GM19395 (cell line): ENCODE data around the gene MAPK4.

Source experiments
- ATAC-seq: cut with Tn5 transposase; IDR thresholded peaks from one replicate; pipeline ENCODE4 v1.9.1; 2021; ENCODE audit warnings: mild to moderate bottlenecking, moderate library complexity; ENCODE audit not compliant: unreplicated experiment

MAPK4 gene

DNA sequence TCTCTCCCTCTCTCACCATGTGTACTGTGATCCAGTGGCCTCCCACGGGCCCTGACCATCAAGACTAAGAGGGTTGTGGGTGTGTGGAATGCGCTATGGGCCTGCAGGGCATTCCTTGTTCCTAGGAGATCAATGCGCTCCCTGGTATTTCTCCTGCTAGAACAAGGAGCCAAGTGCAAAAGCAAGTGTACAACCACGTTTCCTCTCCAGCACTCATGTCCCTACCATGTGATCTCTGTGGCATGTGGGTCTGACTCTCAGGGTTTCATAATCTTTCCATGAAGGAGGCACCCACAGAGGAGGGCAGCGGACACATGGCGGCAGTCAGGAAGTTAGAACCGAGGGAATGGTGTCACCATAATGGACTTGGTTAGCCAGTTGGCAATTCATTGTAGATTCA is 91.4 kb downstream of the MAPK4 start:
- no peak for ATAC-seq

DNA sequence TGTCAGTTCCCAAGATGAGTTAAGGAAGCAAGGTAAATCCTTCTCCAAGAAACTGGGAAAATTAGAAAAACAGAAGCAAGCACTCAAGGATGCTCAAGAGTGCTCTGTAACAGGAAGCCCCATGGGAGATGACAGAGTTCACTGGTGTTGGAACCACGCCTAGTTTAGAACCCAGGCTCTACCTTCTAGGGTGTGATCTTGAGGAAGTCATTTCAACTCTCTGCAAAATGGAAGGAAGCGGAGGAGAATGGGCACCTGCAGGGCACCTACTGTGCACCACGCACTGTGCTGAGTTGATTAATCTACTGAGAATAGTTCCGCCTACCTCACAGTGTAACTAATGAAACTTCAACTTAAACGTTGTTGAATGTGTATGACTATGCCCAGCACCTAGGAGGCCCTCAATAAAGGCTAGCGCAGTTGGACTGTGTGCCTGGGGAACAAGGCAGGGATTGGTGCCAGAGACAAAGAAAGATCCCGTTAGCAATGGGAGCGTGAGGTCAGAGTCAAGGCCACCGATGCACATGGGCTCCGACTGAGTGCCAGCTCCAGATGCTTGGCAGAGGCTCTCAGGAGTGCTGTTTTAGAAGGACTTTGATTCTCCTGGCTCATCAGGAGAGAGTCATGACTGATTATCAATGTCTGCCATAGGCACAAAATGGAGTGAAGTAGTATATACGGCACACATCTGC is 93.7 kb downstream of the MAPK4 start:
- ATAC-seq, result no peak

DNA sequence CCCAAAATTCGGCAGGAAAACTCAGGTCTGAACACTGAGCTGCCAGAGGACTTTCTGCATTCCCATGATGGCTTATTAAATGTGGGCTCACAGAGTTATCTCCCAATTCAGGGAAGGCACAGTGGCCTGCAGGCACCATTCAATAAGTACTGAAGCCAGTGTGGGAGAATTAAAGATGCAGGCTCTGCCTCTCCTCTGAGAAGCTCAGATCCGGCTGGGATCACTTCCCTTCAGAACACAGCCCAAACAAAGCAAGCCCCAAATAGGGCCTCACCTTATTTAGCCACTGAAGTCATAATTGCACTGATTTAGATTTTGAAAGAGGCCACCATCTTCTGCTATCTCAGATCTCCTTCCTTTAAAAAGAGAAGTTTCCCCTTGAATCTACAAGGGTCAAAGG is 94.3 kb downstream of the MAPK4 start:
- no peak for ATAC-seq

DNA sequence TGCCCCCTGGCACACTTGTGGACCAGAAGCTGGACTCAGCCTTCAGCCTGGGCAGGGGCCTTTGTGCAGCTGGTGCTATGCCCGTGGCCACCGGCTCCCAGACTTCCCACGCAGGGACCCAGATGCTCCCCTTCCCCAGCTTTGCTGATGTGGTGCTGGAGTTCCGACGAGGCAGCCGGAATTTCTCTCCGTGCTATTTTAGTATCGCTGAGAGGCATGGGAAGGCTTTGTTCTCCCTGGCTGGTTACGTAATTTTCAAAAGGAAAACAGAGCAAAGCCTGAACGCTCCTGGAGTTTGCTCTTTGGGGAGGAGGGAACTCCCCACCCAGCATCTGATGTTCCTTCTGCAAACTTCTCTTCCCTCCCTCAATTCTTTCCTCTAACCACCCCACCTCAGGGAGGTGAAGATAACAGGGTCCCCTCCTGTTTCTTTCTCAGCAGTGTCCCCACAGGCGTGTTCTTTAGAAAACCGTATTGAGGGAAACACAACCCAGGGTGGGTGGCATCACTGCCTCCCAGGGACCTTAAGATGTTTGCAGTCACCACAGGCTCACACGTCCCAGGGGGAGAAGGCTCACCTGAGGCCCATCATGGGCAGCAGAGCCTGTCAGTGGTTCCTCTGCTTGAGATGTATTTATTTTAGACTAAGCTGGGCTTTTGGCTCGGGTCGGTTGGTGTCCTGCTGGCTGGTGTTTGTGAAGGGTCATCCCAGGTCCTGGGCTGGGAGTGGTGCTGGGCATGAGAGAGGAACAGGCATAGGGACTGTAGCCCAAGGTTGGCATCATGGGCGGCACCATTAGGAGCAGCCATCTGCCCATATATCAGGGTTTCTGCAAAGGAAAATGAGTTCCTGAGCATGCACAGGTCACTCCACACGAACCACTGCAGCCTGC is 95.0 kb downstream of the MAPK4 start:
- ATAC-seq, result no peak

DNA sequence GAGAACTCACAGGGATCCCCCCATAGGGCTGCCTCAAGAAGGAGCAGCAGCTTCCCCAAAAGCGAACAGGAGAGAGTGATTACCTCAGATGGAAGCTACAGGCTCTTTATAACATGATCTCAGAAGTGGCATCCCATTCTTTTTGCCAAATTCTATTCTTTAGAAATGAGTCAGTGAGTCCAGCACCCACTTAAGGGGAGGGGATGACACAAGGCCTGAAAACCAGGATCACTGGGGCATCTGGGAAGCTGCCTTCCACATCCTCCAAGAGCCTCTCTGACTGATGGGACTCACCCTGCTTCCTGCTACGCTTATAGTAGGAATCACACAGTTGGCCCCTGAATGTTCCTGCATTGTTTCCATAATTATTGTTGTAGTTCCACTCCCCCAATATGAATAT is 96.5 kb downstream of the MAPK4 start:
- no peak for ATAC-seq

DNA sequence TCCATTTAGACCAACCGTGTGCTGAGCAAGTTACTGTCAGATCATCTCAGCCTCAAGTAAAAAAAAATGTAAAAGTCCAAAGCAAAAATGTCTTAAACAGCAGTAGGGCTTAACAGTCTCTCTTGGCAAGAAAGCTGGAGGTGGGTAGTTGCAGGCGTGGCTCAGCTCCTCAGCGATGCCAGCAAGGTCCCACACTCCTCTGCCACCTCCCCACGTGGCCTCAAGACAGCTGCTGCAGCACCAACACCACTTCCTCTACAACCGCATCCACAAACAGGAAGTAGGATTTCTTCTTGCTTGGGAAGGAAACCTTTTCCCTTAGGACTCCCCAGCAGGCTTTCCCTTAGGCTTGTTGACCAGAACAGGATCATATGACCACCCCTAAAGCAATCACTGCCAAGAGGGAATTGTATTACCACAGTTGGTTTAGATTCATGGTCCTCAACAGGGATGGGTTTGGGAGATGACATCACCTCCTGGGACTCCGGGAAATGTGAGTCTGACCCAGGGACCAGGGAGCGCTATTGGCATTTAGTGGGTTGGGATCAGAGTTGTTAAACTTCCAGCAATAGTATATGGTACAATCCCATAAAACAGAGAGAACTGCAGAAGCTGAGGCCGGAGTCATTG is 97.1 kb downstream of the MAPK4 start:
- ATAC-seq, result no peak

DNA sequence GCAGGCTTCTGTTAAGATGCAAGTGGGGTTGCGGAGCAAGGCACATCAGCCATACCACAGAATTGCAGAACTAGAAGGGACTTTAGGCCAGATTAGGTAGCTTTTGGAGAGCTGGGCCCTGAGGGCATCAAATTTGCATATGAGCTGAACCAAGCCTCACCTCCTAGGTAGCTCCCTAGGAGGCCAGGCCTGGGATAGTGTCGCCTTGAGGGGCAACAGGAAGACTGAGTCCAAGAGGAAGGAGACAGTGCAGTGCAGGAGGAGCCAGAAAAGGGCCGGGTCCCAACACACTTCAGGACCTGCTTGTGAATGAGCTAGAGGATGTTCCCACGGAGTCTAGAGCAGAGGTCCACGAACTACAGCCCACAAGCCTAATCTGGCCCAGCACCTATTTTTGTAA is 98.7 kb downstream of the MAPK4 start:
- ATAC-seq, result no peak

DNA sequence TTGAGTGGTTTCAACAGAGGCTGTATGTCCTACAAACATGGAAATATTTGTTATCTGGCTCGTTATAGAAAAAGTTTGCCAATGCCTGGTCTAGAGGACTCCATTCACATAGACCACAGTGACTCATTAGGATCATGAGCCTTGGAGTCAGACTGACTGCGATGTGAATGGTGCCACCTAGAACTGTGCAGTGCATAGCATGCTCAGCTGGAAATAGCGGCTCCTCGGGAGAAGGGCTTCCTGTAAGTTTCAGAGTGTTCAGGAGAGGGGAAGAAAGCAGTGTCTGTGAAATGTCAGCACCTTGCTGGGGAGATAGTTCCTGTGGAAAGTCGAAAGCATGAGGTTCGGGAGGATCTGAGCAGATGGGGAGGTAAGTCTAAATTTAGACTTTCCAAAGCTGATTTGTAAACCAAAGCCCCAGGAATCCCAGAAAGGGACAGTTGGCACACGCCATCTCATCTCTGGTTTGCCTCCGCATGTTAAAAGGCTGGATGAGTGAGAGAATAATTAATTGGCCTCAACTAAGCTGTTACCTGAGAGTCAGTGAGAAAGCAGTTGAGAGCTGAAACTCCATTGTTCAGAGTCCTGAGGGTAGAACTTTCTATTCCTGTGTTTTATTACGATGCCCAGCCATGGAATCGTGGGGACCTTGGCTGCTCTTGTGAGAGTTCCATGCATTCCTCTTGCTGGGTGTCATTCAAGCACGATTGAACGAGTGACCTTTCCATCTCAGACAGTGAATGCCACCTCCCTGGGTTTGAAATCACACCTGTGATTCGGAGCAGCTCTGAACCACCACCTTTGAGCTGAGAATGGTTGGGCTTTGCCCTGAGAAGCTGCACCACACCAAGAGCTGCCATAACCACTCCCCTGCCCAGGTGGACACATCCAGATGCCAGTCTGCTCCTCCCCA is 99.5 kb downstream of the MAPK4 start:
- ATAC-seq, result no peak

DNA sequence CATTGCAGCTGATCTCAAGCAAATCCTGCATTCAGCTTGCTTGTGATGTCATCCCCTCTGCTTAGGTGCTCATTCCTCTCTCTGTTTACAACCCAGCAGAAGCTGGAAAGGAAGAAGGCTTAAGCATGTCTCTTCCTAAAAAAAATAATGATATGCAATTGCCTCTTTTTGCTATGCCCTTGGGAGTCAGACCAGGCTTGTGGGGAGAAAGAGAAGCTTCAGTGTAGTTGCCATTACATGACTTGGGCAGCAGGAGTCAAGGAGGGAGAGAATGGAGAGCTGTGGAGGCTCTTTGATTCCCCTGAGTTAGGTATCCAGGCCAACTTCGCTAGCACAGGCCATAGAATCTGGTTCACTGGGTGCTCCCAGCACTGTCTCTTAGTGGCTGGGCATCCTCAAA is 101.1 kb downstream of the MAPK4 start:
- no peak for ATAC-seq

DNA sequence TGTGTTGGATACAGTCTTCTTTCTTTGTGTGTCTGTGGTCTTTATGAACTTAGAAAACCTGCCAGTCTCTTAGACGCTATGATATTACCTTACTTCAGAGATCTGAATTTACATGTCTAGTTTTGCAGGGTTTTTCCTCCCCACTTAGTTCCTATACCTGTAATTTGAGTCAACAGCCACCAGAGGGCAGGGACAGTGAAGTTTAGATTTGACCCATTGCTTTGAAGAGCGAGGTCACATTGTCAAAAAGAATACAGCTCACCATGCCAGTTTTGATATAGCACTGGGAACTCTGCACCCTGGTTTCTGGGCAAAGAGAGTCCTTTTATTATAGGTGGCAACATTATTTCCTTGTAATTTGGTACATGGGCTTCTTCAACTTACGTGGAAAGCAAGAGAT is 102.3 kb downstream of the MAPK4 start:
- no peak for ATAC-seq

DNA sequence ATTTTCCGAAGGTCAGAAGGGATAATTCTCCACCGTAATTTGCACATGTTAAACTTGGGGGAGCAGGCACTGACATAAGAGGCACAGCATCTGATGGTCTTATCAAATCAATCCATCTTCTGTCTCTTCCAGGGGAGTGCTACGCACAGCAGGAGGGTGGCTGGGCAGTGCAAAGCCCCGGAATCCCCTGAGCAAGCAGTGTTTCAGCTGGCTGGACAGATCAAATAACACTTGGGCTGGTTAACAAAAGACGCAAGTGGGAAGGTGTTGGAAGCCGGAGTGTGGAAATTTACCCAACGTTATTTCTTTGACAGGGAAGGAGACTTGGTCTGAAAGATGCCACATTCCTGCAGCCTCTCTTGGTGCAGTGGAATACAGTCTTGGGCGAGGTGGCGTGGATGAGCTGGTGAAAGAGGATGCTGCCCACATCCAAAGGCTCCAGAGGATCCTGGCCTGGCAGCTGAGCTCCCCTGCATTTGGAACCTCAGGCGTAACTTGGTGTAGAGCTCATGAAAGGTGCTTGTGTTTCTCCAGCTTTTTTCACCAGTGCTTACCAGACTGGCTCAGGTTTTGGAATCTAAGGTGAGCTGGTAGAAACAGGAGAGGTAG is 103.0 kb downstream of the MAPK4 start:
- ATAC-seq, result no peak

DNA sequence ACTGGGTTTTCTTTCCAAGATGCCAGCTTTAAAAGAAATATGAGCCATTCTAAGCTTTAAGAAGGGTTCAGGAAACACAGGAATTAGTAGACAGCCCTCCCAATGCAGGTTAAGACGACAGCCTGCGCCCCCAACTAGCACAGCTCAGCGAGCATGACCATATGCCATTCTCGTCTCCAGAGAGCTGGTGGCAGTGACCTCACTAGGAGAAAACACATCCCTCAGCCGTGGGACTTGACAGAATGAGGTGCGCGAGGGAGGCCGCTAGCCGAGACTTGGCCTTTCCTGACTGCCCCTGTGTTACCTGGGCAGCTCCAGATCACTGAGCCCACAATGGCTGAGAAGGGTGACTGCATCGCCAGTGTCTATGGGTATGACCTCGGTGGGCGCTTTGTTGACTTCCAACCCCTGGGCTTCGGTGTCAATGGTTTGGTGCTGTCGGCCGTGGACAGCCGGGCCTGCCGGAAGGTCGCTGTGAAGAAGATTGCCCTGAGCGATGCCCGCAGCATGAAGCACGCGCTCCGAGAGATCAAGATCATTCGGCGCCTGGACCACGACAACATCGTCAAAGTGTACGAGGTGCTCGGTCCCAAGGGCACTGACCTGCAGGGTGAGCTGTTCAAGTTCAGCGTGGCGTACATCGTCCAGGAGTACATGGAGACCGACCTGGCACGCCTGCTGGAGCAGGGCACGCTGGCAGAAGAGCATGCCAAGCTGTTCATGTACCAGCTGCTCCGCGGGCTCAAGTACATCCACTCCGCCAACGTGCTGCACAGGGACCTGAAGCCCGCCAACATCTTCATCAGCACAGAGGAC is 103.9 kb downstream of the MAPK4 start:
- ATAC-seq, result no peak

DNA sequence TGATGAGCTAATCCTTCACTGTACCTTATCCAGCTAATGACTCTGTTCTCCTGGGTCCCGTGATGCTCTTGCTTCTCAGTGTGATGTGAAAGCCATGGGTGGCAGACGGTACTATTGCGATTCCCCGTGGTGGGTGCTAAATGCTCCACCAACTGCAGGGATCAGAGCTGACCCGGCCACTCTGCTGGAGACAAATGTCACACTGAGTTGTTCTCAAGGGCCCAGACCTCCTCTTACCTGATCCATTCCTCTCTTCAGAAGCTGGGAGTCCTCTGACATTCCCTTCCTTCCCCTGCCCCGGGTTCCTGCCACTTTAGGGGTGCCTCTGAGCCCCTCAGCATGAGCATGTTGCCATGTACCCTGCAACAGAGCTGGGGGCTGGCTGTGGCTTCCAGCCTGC is 105.1 kb downstream of the MAPK4 start:
- no peak for ATAC-seq

DNA sequence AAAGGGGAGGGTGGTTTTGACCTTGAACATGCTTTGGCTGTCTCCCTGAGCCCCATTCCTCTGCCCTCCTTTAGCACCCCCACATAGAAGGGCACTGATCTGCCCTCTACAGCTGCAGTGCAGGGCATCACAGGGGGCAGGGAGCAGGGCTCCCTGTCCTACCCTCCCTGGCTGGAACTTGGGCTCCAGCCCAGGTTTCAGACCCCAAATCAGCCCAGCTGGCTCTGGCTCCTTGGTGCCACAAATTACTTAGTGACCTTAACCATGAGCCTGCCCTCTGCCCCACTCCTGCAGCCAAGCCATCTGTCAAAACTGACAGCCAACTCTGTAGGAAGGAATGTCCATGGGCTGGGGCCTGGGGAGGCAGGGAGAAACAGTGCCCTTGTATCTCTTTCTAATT is 105.6 kb downstream of the MAPK4 start:
- no peak for ATAC-seq

DNA sequence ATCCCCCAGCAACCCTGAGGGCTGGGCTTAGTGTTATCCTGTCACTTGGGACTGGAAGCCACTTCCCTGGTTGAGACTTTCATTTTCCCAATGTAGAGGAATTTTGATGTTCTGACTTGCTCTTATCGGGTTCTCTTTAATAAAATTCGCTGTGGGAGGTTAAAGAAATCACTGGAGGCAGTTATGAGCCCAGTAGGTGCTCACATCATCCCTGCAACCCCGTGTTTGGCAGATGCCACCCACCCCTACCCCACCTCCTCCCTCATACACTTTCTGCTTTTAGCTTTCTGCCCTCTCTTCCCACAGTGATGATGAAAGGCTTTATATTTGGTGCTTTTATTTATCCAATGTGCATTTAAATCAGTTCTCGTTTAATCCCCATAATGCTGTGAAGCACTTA is 106.6 kb downstream of the MAPK4 start:
- no peak for ATAC-seq

DNA sequence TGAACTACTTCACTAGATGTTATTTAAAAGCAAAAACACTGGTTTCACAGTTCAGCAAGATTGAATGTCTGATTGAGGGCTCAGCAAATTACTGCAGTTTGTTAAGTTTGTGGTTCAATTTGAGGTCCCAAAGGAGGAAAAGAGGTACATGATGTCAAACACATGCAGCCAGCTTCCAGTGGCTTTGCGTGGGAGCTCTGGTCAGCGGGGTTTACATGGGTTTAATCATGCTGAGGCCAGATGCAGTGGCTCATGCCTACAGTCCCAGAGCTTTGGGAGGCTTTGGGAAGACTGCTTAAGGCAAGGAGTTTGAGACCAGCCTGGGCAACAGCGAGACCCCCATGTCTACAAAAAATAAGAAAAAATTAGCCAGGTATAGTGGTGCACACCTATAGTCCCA is 111.5 kb downstream of the MAPK4 start:
- no peak for ATAC-seq

DNA sequence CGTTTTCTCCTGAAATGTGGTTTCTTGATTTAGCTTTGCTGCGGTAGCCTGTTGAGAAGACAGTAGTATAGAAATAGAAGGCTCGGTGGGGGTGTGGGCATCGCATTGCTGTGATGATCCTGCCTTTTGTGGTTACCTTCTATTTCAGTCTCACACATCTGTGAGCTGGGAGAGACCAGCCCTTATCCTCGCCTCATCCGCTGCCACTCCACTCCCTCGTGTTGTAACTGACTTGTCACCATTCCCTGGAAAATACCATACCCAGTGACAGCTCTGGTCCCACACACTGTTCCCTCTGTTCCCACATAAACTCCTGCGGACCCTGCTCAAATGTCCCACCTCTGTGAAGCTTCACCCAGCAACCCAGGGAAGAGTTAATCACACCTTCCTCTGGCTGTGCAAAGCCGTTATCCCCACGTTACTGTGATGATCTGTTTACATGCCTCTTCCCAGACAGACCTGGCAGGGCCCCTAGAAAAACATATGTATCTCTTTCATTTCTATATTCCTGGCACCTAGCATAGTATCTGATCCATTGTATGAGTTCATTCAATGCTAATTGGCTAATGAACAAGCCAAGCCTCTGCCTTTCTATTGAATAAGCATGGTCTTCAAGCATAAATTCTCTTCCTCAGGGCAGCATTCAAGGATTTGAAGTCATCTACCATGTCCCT is 114.6 kb downstream of the MAPK4 start:
- no peak for ATAC-seq

DNA sequence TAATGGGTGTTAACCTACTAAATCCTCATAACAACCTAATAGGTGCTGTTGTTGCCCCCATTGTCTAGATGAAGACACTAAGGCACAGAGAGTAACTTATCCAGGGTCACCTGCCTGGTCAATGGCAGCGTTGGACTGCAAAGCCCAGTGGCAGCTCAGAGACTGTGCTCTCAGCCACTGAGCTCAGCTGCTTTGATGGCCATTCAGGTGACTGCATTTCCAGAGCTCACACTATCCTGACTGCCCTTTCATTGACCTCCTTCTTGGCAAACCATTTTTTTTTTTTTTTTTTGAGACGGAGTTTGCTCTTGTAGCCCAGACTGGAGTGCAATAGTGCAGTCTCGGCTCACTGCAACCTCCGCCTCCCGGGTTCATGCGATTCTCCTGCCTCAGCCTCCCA is 115.2 kb downstream of the MAPK4 start:
- no peak for ATAC-seq

DNA sequence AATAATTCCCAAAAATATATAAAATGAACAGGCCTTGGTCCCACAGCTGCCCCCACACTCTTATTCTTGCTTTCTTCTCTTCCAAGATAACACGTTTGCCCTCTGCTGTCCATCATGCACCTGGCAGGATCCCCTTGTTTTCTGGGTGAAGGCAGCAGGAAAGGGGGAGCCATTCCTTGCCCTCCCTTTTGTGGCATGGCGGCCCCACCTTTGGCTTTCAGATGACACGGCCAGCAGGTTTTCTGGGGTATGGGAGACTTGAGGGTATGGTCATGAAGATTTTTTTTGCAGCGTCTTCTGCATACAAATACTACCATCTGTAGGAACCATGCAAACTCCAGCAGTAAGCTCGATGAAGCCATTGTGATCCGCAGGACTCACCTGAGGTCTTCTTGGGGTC is 118.8 kb downstream of the MAPK4 start:
- no peak for ATAC-seq
